K562 (cell line): ENCODE data around the gene PIGH. TPM values are rescaled to one million over a fixed set of nuclear protein-coding genes. Genes with fewer than 3 reads are reported as not detected.

ENCODE experiments used
- ATAC-seq: fragments of 200-7000 bp; cut with Tn5 transposase; 3 replicates; pipeline ENCODE4 v1.9.1; 2020; ENCODE audit warnings: moderate library complexity
- BruUV-seq: library from RNA; stranded (reverse); fragments of 400-500 nt; replicated peaks from 2 replicates; lab custom pipeline; 2021; lab: Mats Ljungman, UMichigan
- CTCF ChIA-PET: fragments of 300-600 bp; formaldehyde crosslinking; extraction: SDS; loops from one replicate; lab custom pipeline; 2021; ENCODE audit warnings: low intra/inter-chr PET ratio; lab: Yijun Ruan, JAX
- POLR2A ChIA-PET: fragments of 300-600, 350-650 bp; sonication (Branson Sonifier 250); formaldehyde crosslinking; extraction: SDS; loops from one replicate; lab custom pipeline; 2021; ENCODE audit warnings: antibody characterized with exemption, inconsistent platforms; lab: Yijun Ruan, JAX
- DNase-seq, 4 experiments: peaks; one replicate each; pipeline versions ENCODE4 v3.0.0 to v3.0.0-alpha.2; 2011 to 2018; ENCODE audit warnings: low spot score in 3 of 4, mixed read lengths in 3 of 4; ENCODE audit errors: extremely low read depth in 1 of 4
- FAIRE-seq: peaks from 2 replicates; lab custom pipeline; 2011; peaks lifted over from hg19 to GRCh38; lab: Jason Lieb, UNC
- H2AFZ ChIP-seq: 2 replicates; pipeline ENCODE4 v1.6.0; 2011; ENCODE audit warnings: low read depth, low read length, control low read depth, inconsistent platforms
- H3K27ac ChIP-seq: fragments of 200-600 bp; 3 replicates; pipeline ENCODE4 v1.8.0; 2011; ENCODE audit warnings: low read depth, mild to moderate bottlenecking, control low read depth, inconsistent platforms, low read length, moderate library complexity, mixed read lengths; ENCODE audit errors: extremely low read depth
- H3K27me3 ChIP-seq, 2 experiments: fragments of 300-600 bp in 1 of 2; 2 replicates in 1 of 2; 3 replicates in 1 of 2; pipeline versions ENCODE4 v1.6.0 to v1.8.0; 2011; ENCODE audit warnings: inconsistent platforms in 2 of 2, low read length in 2 of 2, mild to moderate bottlenecking in 1 of 2, mixed read lengths in 1 of 2, moderate library complexity in 1 of 2; ENCODE audit not compliant: control insufficient read depth in 2 of 2, insufficient read depth in 2 of 2
- H3K36me3 ChIP-seq: fragments of 300-600 bp; 3 replicates; pipeline ENCODE4 v1.8.0; 2011; ENCODE audit warnings: mild to moderate bottlenecking, low read length, inconsistent platforms; ENCODE audit not compliant: control insufficient read depth, insufficient read depth
- H3K4me1 ChIP-seq, 2 experiments: fragments of 200-600 bp in 1 of 2; replicated peaks in 1 of 2; 2 replicates in 1 of 2; 3 replicates in 1 of 2; pipeline versions ENCODE4 v1.5.1 to v1.8.0; 2011; ENCODE audit warnings: inconsistent platforms in 2 of 2, low read length in 2 of 2, mild to moderate bottlenecking in 1 of 2, mixed read lengths in 1 of 2, moderate library complexity in 1 of 2; ENCODE audit not compliant: control insufficient read depth in 2 of 2, insufficient read depth in 2 of 2
- H3K4me2 ChIP-seq: 2 replicates; pipeline ENCODE4 v1.6.1; 2011; ENCODE audit warnings: low read length, control low read depth, inconsistent platforms, mixed read lengths; ENCODE audit not compliant: insufficient read depth
- H3K4me3 ChIP-seq: fragments of 200-600 bp; sonication (generic), shearing (Covaris generic); 2 replicates; pipeline ENCODE4 v1.5.1; 2016; ENCODE audit warnings: control low read depth, inconsistent platforms
- H3K79me2 ChIP-seq: fragments of 200-600 bp; 3 replicates; pipeline ENCODE4 v1.8.0; 2011; ENCODE audit warnings: low read length, inconsistent platforms; ENCODE audit not compliant: control insufficient read depth, insufficient read depth
- H3K9ac ChIP-seq, 2 experiments: 2 replicates each; pipeline versions ENCODE4 v1.6.0 to v1.6.1; 2011; ENCODE audit warnings: low read depth in 2 of 2, low read length in 2 of 2, control low read depth in 1 of 2, inconsistent platforms in 1 of 2, mild to moderate bottlenecking in 1 of 2, mixed read lengths in 1 of 2; ENCODE audit not compliant: insufficient read depth in 1 of 2
- H3K9me1 ChIP-seq: one replicate; pipeline ENCODE4 v1.6.0; 2011; ENCODE audit warnings: inconsistent platforms, mild to moderate bottlenecking, low read length, moderate library complexity; ENCODE audit not compliant: control insufficient read depth, insufficient read depth
- H3K9me3 ChIP-seq: replicated peaks from 2 replicates; pipeline ENCODE4 v1.5.1; 2011; ENCODE audit warnings: low read depth, low read length, inconsistent platforms; ENCODE audit not compliant: control insufficient read depth, insufficient read depth
- H4K20me1 ChIP-seq: replicated peaks from 2 replicates; pipeline ENCODE4 v1.6.1; 2011; ENCODE audit warnings: low read length, inconsistent platforms, mixed read lengths; ENCODE audit not compliant: control insufficient read depth, insufficient read depth
- ARID2 ChIP-seq: fragments of 450-650 bp; IDR thresholded peaks from 2 replicates; pipeline ENCODE4 v1.6.1; 2017; ENCODE audit warnings: antibody characterized with exemption, mild to moderate bottlenecking
- BMI1 ChIP-seq: fragments of 150-350 bp; IDR thresholded peaks from 2 replicates; pipeline ENCODE4 v1.6.1; 2014; ENCODE audit warnings: low read length
- CREB3 ChIP-seq: fragments of 450-650 bp; conservative IDR thresholded peaks from 2 replicates; pipeline ENCODE4 v1.6.1; 2016; ENCODE audit warnings: missing genetic modification characterization, low read depth, mild to moderate bottlenecking, missing compliant biosample characterization, moderate library complexity
- FOXJ2 ChIP-seq: fragments of 200-800 bp; sonication (Bioruptor generic); IDR thresholded peaks from 2 replicates; pipeline ENCODE4 v1.6.1; 2016; ENCODE audit warnings: missing genetic modification characterization, missing compliant biosample characterization
- GATA2 ChIP-seq: sonication (generic); formaldehyde crosslinking; IDR thresholded peaks from 2 replicates; pipeline ENCODE4 v1.4.0; 2020; ENCODE audit warnings: mild to moderate bottlenecking, missing genetic modification reagents
- HDGF ChIP-seq: fragments of 450-650 bp; IDR thresholded peaks from 2 replicates; pipeline ENCODE4 v1.6.1; 2016
- HLTF ChIP-seq: fragments of 450-650 bp; IDR thresholded peaks from 2 replicates; pipeline ENCODE4 v1.6.1; 2016
- HMG20A ChIP-seq: fragments of 450-650 bp; formaldehyde crosslinking; conservative IDR thresholded peaks from 2 replicates; pipeline ENCODE4 v1.4.0; 2020; ENCODE audit warnings: mild to moderate bottlenecking, mixed read lengths
- RFX7 ChIP-seq: fragments of 250-450 bp; sonication (Bioruptor Pico); IDR thresholded peaks from 2 replicates; pipeline ENCODE4 v1.5.1; 2021; ENCODE audit warnings: mild to moderate bottlenecking
- SAFB2 ChIP-seq: fragments of 200-400 bp; formaldehyde crosslinking; IDR thresholded peaks from 2 replicates; pipeline ENCODE4 v1.6.1; 2018; ENCODE audit warnings: borderline replicate concordance, low read length, low read depth, moderate library complexity; ENCODE audit not compliant: severe bottlenecking
- SIN3A ChIP-seq, 2 experiments: fragments of 150-350 bp in 1 of 2; IDR thresholded peaks; 2 replicates each; pipeline ENCODE4 v1.6.1; 2011 to 2016; ENCODE audit warnings: borderline replicate concordance in 2 of 2, low read depth in 2 of 2, low read length in 2 of 2, mild to moderate bottlenecking in 2 of 2, moderate library complexity in 2 of 2; ENCODE audit not compliant: control insufficient read depth in 1 of 2
- TARDBP ChIP-seq: fragments of 450-650 bp; IDR thresholded peaks from 2 replicates; pipeline ENCODE4 v1.6.1; 2016
- ZFP30 ChIP-seq: fragments of 250-450 bp; sonication (Bioruptor Pico); IDR thresholded peaks from 2 replicates; pipeline ENCODE4 v1.8.0; 2022; ENCODE audit warnings: moderate library complexity, mild to moderate bottlenecking, inconsistent platforms, borderline replicate concordance
- ZNF318 ChIP-seq, 2 experiments: fragments of 450-650 bp; IDR thresholded peaks; 2 replicates each; pipeline ENCODE4 v1.6.1; 2016; ENCODE audit warnings: mild to moderate bottlenecking in 2 of 2, borderline replicate concordance in 1 of 2, low read depth in 1 of 2, moderate library complexity in 1 of 2
- in situ Hi-C: fragments of 300-500 bp; cut with MboI; formaldehyde crosslinking; loops from 4 replicates; pipeline ENCODE4 v1.15.0; 2018; ENCODE audit warnings: inconsistent platforms, mixed read lengths
- intact Hi-C: fragments of 100-400 bp; cut with micrococcal nuclease; formaldehyde crosslinking; loops from 2 replicates; pipeline ENCODE4 v1.14.2; 2022
- polyA plus RNA-seq, 8 experiments: library from polyadenylated mRNA; depleted of rRNA in 4 of 8; stranded (reverse) in 5 of 8; unstranded in 3 of 8; fragments of >200 nt; fragmentation: Nextera tagmentation in 2 of 8; fragmentation: Illumina TruSeq in 1 of 8; extraction: Ambion mirVana in 2 of 8; extraction: Trizol in 1 of 8; gene quantifications; 2 replicates each; pipeline versions ENCODE4 v1.2.1 to v1.2.3, GENCODE V29; 2011 to 2014; ENCODE audit warnings: inconsistent platforms in 1 of 8, missing spikeins in 1 of 8
- total RNA-seq, 7 experiments: library from RNA; depleted of rRNA in 6 of 7; stranded (reverse); fragments of >200 nt in 6 of 7; fragmentation: Illumina TruSeq in 2 of 7; extraction: Trizol in 2 of 7; gene quantifications; 2 replicates each; pipeline versions ENCODE4 v1.2.1 to v1.2.3, GENCODE V29; 2011 to 2021; ENCODE audit warnings: low replicate concordance in 1 of 7

The PIGH gene
- total and polyA plus RNA-seq, 9 of the 15 experiments (the other 6 are each of a cell fraction or from before 2014, with no cell fraction given), result 21.1 to 53.4 (median 24.7) TPM

- H3K27ac ChIP-seq, result peak overlapping the region; percentile 58; the same call in 1 of the 3 replicates
- DNase-seq, result peak; percentile 42 to 68 (median 48)
- CTCF ChIA-PET, result interaction anchor here (1.0 to 3.3 kb wide), 3 partner anchors 46 to 86 kb away, joined by 4 to 19 read pairs (median 14); no protein-coding TSS in a partner anchor
- no peak for TF ChIP-seq CREB3 (tag)
- peak; percentile 50; the same call in 1 of the 2 replicates for TF ChIP-seq BMI1
- no peak for TF ChIP-seq TARDBP
- TF ChIP-seq GATA2 (CRISPR knock-in tag), result no peak
- no peak for TF ChIP-seq RFX7 (CRISPR knock-in tag)
- peak; percentile 70; the same call in 1 of the 2 replicates for TF ChIP-seq ARID2
- no peak for TF ChIP-seq ZFP30 (CRISPR knock-in tag)
- TF ChIP-seq ZNF318 (IDR thresholded peaks at IDR 0.05; ENCODE audit: borderline replicate concordance in 1 of 2, low read depth in 1 of 2), result no peak
- TF ChIP-seq FOXJ2, result peak; percentile 88
- TF ChIP-seq SAFB2, result no peak
- TF ChIP-seq HMG20A (CRISPR knock-in tag), result no peak
- no peak for TF ChIP-seq HDGF
- TF ChIP-seq SIN3A (IDR thresholded peaks at IDR 0.05; ENCODE audit: borderline replicate concordance in 2 of 2, control insufficient read depth in 1 of 2, low read depth in 2 of 2, low read length in 2 of 2), result no peak
- no peak for TF ChIP-seq HLTF
Observed at GRCh38 chr14:67618617-67619063, 18.6 kb upstream of the PIGH start.

More at GRCh38 chr14:67618617-67619063, 18.6 kb upstream of the PIGH start:
- intact Hi-C loops, result loop anchor here (1.0 kb wide), 2 partner anchors 49 to 86 kb away; no protein-coding TSS in a partner anchor
- peak; percentile 40 for FAIRE-seq
- H3K9ac ChIP-seq, result no peak overlapping the region
- in situ Hi-C loops, result no loop called here
- no peak overlapping the region for H3K4me3 ChIP-seq
- no peak overlapping the region for H2AFZ ChIP-seq
- no TSS peak for BruUV-seq
- H3K4me1 ChIP-seq, result peaks cover 14 to 25% of the 10 kb centered on the region in 2 experiments; a peak in 4 of 5 replicates
- no peaks in the 10 kb centered on the region; the same call in 2 of the 3 replicates for H3K36me3 ChIP-seq
- POLR2A ChIA-PET, result interaction anchor here (0.6 to 1.9 kb wide), 6 partner anchors 14 to 155 kb away, joined by 3 to 6 read pairs (median 4); no protein-coding TSS in a partner anchor
- ATAC-seq, result peak; percentile 68
- no peaks in the 10 kb centered on the region for H3K9me3 ChIP-seq
- peaks cover 4% of the 10 kb centered on the region; the same call in 2 of the 3 replicates for H3K79me2 ChIP-seq
- no peaks in the 10 kb centered on the region for H4K20me1 ChIP-seq
- no peaks in the 10 kb centered on the region for H3K9me1 ChIP-seq
- no peak overlapping the region for H3K4me2 ChIP-seq
- H3K27me3 ChIP-seq, result no peaks in the 10 kb centered on the region
